Measurements from ENCODE around the gene NAA40. TPM values are rescaled to one million over a fixed set of nuclear protein-coding genes. Genes with fewer than 3 reads are reported as not detected.

Gene NAA40
- total and polyA plus RNA-seq, 2 of the 13 experiments (the other 11 are each of a cell fraction or from before 2014, with no cell fraction given): 11.1 to 17.9 TPM

- TF ChIP-seq CERS6 (CRISPR knock-in tag; IDR thresholded peaks at IDR 0.05) (no peak), HNF1B (CRISPR knock-in tag; IDR thresholded peaks at IDR 0.05) (peak; percentile 58), ZKSCAN1 (IDR thresholded peaks at IDR 0.05; ENCODE audit: low read length) (no peak), TBP (CRISPR knock-in tag; IDR thresholded peaks at IDR 0.05) (no peak), MTA3 (CRISPR knock-in tag; IDR thresholded peaks at IDR 0.05) (no peak), THAP8 (CRISPR knock-in tag; IDR thresholded peaks at IDR 0.05; ENCODE audit: borderline replicate concordance) (peak; percentile 89; the same call in 1 of the 2 replicates), ZNF18 (CRISPR knock-in tag; IDR thresholded peaks at IDR 0.05; ENCODE audit: insufficient replicate concordance) (no peak), PCBP2 (optimal IDR thresholded peaks at IDR 0.05; ENCODE audit: low read depth, low read length, poor library complexity, severe bottlenecking) (no peak), ZNF746 (CRISPR knock-in tag; IDR thresholded peaks at IDR 0.05) (no peak), ZMYM3 (CRISPR knock-in tag; IDR thresholded peaks at IDR 0.05) (no peak), SIX1 (CRISPR knock-in tag; IDR thresholded peaks at IDR 0.05; ENCODE audit: borderline replicate concordance) (no peak), E2F5 (CRISPR knock-in tag; conservative IDR thresholded peaks at IDR 0.05) (0 out of 2 replicates have a peak, but pooled peaks have one; percentile 13), CHCHD3 (CRISPR knock-in tag; IDR thresholded peaks at IDR 0.05) (0 out of 2 replicates have a peak, but pooled peaks have one; percentile 67), ZNF30 (CRISPR knock-in tag; IDR thresholded peaks at IDR 0.05) (peak; percentile 86; the same call in 1 of the 2 replicates), NFE2 (CRISPR knock-in tag; IDR thresholded peaks at IDR 0.05) (no peak), ZNF44 (CRISPR knock-in tag; IDR thresholded peaks at IDR 0.05) (peak; percentile 82; the same call in 1 of the 2 replicates), ZNF276 (CRISPR knock-in tag; IDR thresholded peaks at IDR 0.05; ENCODE audit: low read depth) (peak; percentile 41; the same call in 1 of the 2 replicates), HOMEZ (CRISPR knock-in tag; IDR thresholded peaks at IDR 0.05; ENCODE audit: low read depth) (no peak), HNRNPUL1 (IDR thresholded peaks at IDR 0.05; ENCODE audit: low read depth, low read length) (no peak)
These were observed 47.5 kb downstream of the NAA40 start, which contains the start of gene OTUB1 (continued) for GRCh38 chr11:63986156-63986931.
